ENCODE measurements around the gene AKR1E2. TPM values are rescaled to one million over a fixed set of nuclear protein-coding genes. Genes with fewer than 3 reads are reported as not detected.

AKR1E2 gene
- total and polyA plus RNA-seq, 10 of the 15 experiments (the other 5 are each of a cell fraction or from before 2014, with no cell fraction given): not detected

GRCh38 chr10:4780782-4781181 lies 45.2 kb upstream of the AKR1E2 start:
- CTCF ChIA-PET: interaction anchor here (2.0 kb wide), 1 partner anchor 35 kb away, joined by 8 read pairs; no protein-coding TSS in a partner anchor
- no peaks in the 10 kb centered on the region for H4K20me1 ChIP-seq (ENCODE audit: control insufficient read depth, insufficient read depth)
- no peaks in the 10 kb centered on the region for H3K79me2 ChIP-seq (ENCODE audit: control insufficient read depth, insufficient read depth, low read length)
- H3K36me3 ChIP-seq (ENCODE audit: control insufficient read depth in 2 of 2, insufficient read depth in 2 of 2, low read length in 1 of 2): no peaks in the 10 kb centered on the region
- no peak overlapping the region for H3K9ac ChIP-seq (ENCODE audit: control insufficient read depth, insufficient read depth, low read length)
- no peak for FAIRE-seq
- TF ChIP-seq RUNX3 (IDR thresholded peaks at IDR 0.05; ENCODE audit: low read length): no peak
- no peak for TF ChIP-seq ZNF687 (IDR thresholded peaks at IDR 0.05)
- no peak for TF ChIP-seq NRF1 (conservative IDR thresholded peaks at IDR 0.05; ENCODE audit: low read depth, low read length)
- TF ChIP-seq ZNF384 (IDR thresholded peaks at IDR 0.05; ENCODE audit: borderline replicate concordance, low read depth, low read length): no peak
- no peak for TF ChIP-seq RAD21 (IDR thresholded peaks at IDR 0.05; ENCODE audit: insufficient read depth, low read depth, low read length)
- no peak for TF ChIP-seq PAX5 (IDR thresholded peaks at IDR 0.05; ENCODE audit: borderline replicate concordance, low read depth, low read length)
- no peak for TF ChIP-seq ETV6 (conservative IDR thresholded peaks at IDR 0.05 in 1 of 2, IDR thresholded peaks at IDR 0.05 in 1 of 2; ENCODE audit: borderline replicate concordance in 1 of 2, low read depth in 1 of 2)
- no peak for TF ChIP-seq SIN3A (IDR thresholded peaks at IDR 0.05; ENCODE audit: low read depth, low read length)
- TF ChIP-seq ZBTB11 (CRISPR knock-in tag; IDR thresholded peaks at IDR 0.05): no peak
- TF ChIP-seq NR2C1 (IDR thresholded peaks at IDR 0.05): no peak
- TF ChIP-seq BHLHE40 (IDR thresholded peaks at IDR 0.05; ENCODE audit: borderline replicate concordance in 1 of 2, low read depth in 2 of 2, low read length in 1 of 2): no peak
- no peak for TF ChIP-seq TBL1XR1 (IDR thresholded peaks at IDR 0.05; ENCODE audit: low read depth, low read length)
- TF ChIP-seq FOS (IDR thresholded peaks at IDR 0.05; ENCODE audit: borderline replicate concordance, extremely low read depth, insufficient read length): no peak
- POLR2A ChIA-PET: no interaction called here
- SMC1A ChIA-PET (ENCODE audit: uncharacterized antibody, unreplicated experiment): interaction anchor here (1.1 to 1.2 kb wide), 2 partner anchors 14 to 15 kb away, joined by 3 read pairs; no protein-coding TSS in a partner anchor
- in situ Hi-C loops (cut with MboI): no loop called here
- no peak for ATAC-seq
- H3K4me1 ChIP-seq (ENCODE audit: control insufficient read depth, insufficient read depth, low read length): no peaks in the 10 kb centered on the region
- H3K27me3 ChIP-seq (replicated peaks in 1 of 2; ENCODE audit: control insufficient read depth in 2 of 2, insufficient read depth in 2 of 2, low read length in 1 of 2): no peaks in the 10 kb centered on the region; a peak in 1 of 4 replicates
- H3K4me3 ChIP-seq: no peak overlapping the region
- H3K27ac ChIP-seq (ENCODE audit: control insufficient read depth, insufficient read depth): no peak overlapping the region
- BruUV-seq (replicated peaks): no TSS peak
- H3K4me2 ChIP-seq (ENCODE audit: control insufficient read depth, insufficient read depth): no peak overlapping the region
- WGBS (ENCODE audit: insufficient coverage, insufficient replicate concordance, low lambda C conversion rate, missing lambda C conversion rate): 28% methylated on average over 6 of the region's 6 CpGs
- intact Hi-C loops (cut with micrococcal nuclease; ENCODE audit: unreplicated experiment): no loop called here
- no peak for DNase-seq (ENCODE audit: low read depth, low spot score)
- no peak overlapping the region for H2AFZ ChIP-seq (ENCODE audit: control insufficient read depth, low read depth, low read length)
- RAD21 ChIA-PET (ENCODE audit: unreplicated experiment): no interaction called here
- no peaks in the 10 kb centered on the region for H3K9me3 ChIP-seq (replicated peaks; ENCODE audit: control insufficient read depth, insufficient read depth, low read length)

All from GM12878 (cell line).